A673 (cell line): ENCODE data around the gene LILRA2. TPM values are rescaled to one million over a fixed set of nuclear protein-coding genes. Genes with fewer than 3 reads are reported as not detected.
"Not testable (repeated sequence)": the region's sequence is repeated elsewhere in the genome, so short reads cannot be mapped to it uniquely, and the experiment has no call there.

Experiments used
- BruUV-seq: library from RNA; stranded (reverse); fragments of 400-500 nt; replicated peaks from 2 replicates; lab custom pipeline; 2021; lab: Mats Ljungman, UMichigan
- CTCF ChIA-PET: fragments of 300-600 bp; sonication (Branson Sonifier 250); formaldehyde crosslinking; loops from one replicate; lab custom pipeline; 2022; ENCODE audit warnings: antibody characterized with exemption; lab: Charles Lee
- POLR2A ChIA-PET: fragments of 300-600 bp; sonication (Branson Sonifier 250); formaldehyde crosslinking; loops from one replicate; lab custom pipeline; 2022; ENCODE audit warnings: antibody characterized with exemption; ENCODE audit not compliant: low non-redundant PET; lab: Charles Lee
- DNase-seq: peaks from one replicate; pipeline ENCODE4 v3.0.0-alpha.2; 2015; ENCODE audit warnings: low spot score
- H3K27ac ChIP-seq: fragments of 200-600 bp; sonication (generic); 2 replicates; pipeline ENCODE4 v1.5.1; 2016; ENCODE audit warnings: mixed run types, low read depth, mild to moderate bottlenecking, mixed read lengths, antibody characterized with exemption, low read length; ENCODE audit not compliant: poor library complexity, severe bottlenecking
- H3K27me3 ChIP-seq: fragments of 200-600 bp; sonication (generic); replicated peaks from 2 replicates; pipeline ENCODE4 v1.6.1; 2017; ENCODE audit warnings: mixed run types, low read depth, mild to moderate bottlenecking, mixed read lengths, antibody characterized with exemption, low read length; ENCODE audit not compliant: insufficient read depth, poor library complexity
- H3K36me3 ChIP-seq: fragments of 200-600 bp; sonication (generic); 2 replicates; pipeline ENCODE4 v1.6.1; 2016; ENCODE audit warnings: mixed run types, mild to moderate bottlenecking, mixed read lengths, antibody characterized with exemption, low read length; ENCODE audit not compliant: insufficient read depth, poor library complexity, severe bottlenecking
- H3K4me1 ChIP-seq: fragments of 200-600 bp; sonication (generic); 2 replicates; pipeline ENCODE4 v1.6.1; 2017; ENCODE audit warnings: mixed run types, mild to moderate bottlenecking, mixed read lengths, antibody characterized with exemption, low read length; ENCODE audit not compliant: insufficient read depth, poor library complexity, severe bottlenecking
- H3K4me3 ChIP-seq: fragments of 200-600 bp; sonication (generic); 2 replicates; pipeline ENCODE4 v1.5.1; 2016; ENCODE audit warnings: low read depth, mixed run types, mild to moderate bottlenecking, mixed read lengths, low read length; ENCODE audit not compliant: poor library complexity, severe bottlenecking
- H3K9me3 ChIP-seq: fragments of 200-600 bp; sonication (generic); 2 replicates; pipeline ENCODE4 v1.6.1; 2016; ENCODE audit warnings: mixed run types, low read depth, mild to moderate bottlenecking, mixed read lengths, antibody characterized with exemption, low read length; ENCODE audit not compliant: poor library complexity, severe bottlenecking
- EZH2 ChIP-seq: fragments of 200-600 bp; sonication (generic); IDR thresholded peaks from 2 replicates; pipeline ENCODE4 v1.6.1; 2017; ENCODE audit warnings: borderline replicate concordance, low read depth, mild to moderate bottlenecking, mixed read lengths, antibody characterized with exemption, low read length; ENCODE audit not compliant: poor library complexity, severe bottlenecking
- intact Hi-C: fragments of 100-400 bp; cut with micrococcal nuclease; formaldehyde crosslinking; loops from one replicate; pipeline ENCODE4 v1.10.0; 2022; ENCODE audit not compliant: unreplicated experiment
- total RNA-seq: library from RNA; stranded (reverse); gene quantifications from 2 replicates; pipeline ENCODE4 v1.2.3, GENCODE V29; 2021
- TF ChIP-seq, protein P1 (sequence below): fragments of 300-800, 200-600 bp; sonication (generic); conservative IDR thresholded peaks from 2 replicates; pipeline ENCODE4 v1.5.1; 2017; ENCODE audit warnings: low read depth, mild to moderate bottlenecking, antibody characterized with exemption, low read length, moderate library complexity, mixed read lengths

Gene LILRA2
- total RNA-seq, 1 experiment from 2014 or later, result not detected

- H3K4me3 ChIP-seq, result no peak overlapping the region
- TF ChIP-seq EZH2, result no peak
- ChIA-PET POLR2A (no interaction called here), CTCF (no interaction called here)
- peaks cover 26% of the 10 kb centered on the region for H3K27me3 ChIP-seq
- no peaks in the 10 kb centered on the region for H3K4me1 ChIP-seq
- no peaks in the 10 kb centered on the region for H3K36me3 ChIP-seq
- BruUV-seq, result no TSS peak
- no peaks in the 10 kb centered on the region for H3K9me3 ChIP-seq
- intact Hi-C loops, result no loop called here
- H3K27ac ChIP-seq, result no peak overlapping the region
- no peak for DNase-seq
Measured at GRCh38 chr19:54587026-54587425, 13.4 kb downstream of the LILRA2 start.

- H3K27ac ChIP-seq, H3K4me1 ChIP-seq, POLR2A ChIA-PET, H3K9me3 ChIP-seq, DNase-seq, BruUV-seq, H3K4me3 ChIP-seq, CTCF ChIA-PET, H3K36me3 ChIP-seq, intact Hi-C loops: not testable (repeated sequence)
- H3K27me3 ChIP-seq, result peaks cover 35% of the 10 kb centered on the region
Measured at GRCh38 chr19:54593445-54593844, 19.9 kb downstream of the LILRA2 start, which contains the start of gene LILRA1. Gene LILRA1, plus strand, starts transcription at chr19:54593632. Its CDS starts 613 bp downstream, at chr19:54594245.

GRCh38 chr19:54593931-54594626 is 20.5 kb downstream of the LILRA2 start:
- H3K4me3 ChIP-seq, H3K4me1 ChIP-seq, POLR2A ChIA-PET, H3K27ac ChIP-seq, H3K36me3 ChIP-seq, DNase-seq, BruUV-seq, intact Hi-C loops, H3K9me3 ChIP-seq: not testable (repeated sequence)
- CTCF ChIA-PET, result interaction anchor here (0.8 kb wide), 1 partner anchor 68 kb away, joined by 3 read pairs; no protein-coding TSS in a partner anchor
- H3K27me3 ChIP-seq, result peaks cover 35% of the 10 kb centered on the region

DNA sequence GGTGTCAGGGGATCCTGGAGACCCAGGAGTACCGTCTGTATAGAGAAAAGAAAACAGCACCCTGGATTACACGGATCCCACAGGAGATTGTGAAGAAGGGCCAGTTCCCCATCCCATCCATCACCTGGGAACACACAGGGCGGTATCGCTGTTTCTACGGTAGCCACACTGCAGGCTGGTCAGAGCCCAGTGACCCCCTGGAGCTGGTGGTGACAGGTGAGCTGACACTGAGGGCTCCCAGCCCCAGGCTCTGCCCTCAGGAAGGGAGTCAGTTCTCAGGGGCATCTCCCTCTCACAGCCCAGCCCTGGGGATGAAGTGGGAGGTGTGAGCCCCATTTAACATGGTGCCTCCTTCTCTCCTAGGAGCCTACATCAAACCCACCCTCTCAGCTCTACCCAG is 21.1 kb downstream of the LILRA2 start:
- TF ChIP-seq, protein P1, sequence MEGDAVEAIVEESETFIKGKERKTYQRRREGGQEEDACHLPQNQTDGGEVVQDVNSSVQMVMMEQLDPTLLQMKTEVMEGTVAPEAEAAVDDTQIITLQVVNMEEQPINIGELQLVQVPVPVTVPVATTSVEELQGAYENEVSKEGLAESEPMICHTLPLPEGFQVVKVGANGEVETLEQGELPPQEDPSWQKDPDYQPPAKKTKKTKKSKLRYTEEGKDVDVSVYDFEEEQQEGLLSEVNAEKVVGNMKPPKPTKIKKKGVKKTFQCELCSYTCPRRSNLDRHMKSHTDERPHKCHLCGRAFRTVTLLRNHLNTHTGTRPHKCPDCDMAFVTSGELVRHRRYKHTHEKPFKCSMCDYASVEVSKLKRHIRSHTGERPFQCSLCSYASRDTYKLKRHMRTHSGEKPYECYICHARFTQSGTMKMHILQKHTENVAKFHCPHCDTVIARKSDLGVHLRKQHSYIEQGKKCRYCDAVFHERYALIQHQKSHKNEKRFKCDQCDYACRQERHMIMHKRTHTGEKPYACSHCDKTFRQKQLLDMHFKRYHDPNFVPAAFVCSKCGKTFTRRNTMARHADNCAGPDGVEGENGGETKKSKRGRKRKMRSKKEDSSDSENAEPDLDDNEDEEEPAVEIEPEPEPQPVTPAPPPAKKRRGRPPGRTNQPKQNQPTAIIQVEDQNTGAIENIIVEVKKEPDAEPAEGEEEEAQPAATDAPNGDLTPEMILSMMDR, result no peak
- TF ChIP-seq EZH2, result no peak
- intact Hi-C loops, result no loop called here
- no TSS peak for BruUV-seq

DNA sequence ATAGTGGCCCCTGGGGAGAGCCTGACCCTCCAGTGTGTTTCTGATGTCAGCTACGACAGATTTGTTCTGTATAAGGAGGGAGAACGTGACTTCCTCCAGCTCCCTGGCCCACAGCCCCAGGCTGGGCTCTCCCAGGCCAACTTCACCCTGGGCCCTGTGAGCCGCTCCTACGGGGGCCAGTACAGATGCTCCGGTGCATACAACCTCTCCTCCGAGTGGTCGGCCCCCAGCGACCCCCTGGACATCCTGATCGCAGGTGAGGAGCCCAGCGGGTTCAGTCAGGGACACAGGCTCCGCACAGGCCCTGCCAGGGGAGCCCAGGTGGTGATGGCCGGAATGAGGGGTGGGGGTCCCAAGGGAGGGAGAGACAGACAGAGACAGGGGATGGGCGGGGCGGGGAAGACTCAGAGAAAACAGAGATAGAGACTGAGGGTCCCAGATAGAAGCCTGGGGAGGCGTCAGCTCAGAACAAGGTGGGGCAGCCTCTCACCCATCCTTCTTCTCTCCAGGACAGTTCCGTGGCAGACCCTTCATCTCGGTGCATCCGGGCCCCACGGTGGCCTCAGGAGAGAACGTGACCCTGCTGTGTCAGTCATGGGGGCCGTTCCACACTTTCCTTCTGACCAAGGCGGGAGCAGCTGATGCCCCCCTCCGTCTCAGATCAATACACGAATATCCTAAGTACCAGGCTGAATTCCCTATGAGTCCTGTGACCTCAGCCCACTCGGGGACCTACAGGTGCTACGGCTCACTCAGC is 22.3 kb downstream of the LILRA2 start:
- H3K27ac ChIP-seq, POLR2A ChIA-PET, CTCF ChIA-PET, H3K4me1 ChIP-seq, H3K36me3 ChIP-seq, H3K4me3 ChIP-seq, DNase-seq, H3K9me3 ChIP-seq, intact Hi-C loops, BruUV-seq: not testable (repeated sequence)
- peaks cover 33% of the 10 kb centered on the region for H3K27me3 ChIP-seq

More for the DNA sequence above, 21.1 kb downstream of the LILRA2 start:
- ChIA-PET CTCF (interaction anchor here (0.8 kb wide), 1 partner anchor 68 kb away, joined by 3 read pairs; no protein-coding TSS in a partner anchor), POLR2A (no interaction called here)
- Histone ChIP-seq H3K4me1 (no peaks in the 10 kb centered on the region), H3K9me3 (no peaks in the 10 kb centered on the region), H3K27me3 (peaks cover 35% of the 10 kb centered on the region), H3K27ac (no peak overlapping the region), H3K4me3 (no peak overlapping the region), H3K36me3 (no peaks in the 10 kb centered on the region)
- DNase-seq, result no peak
